Colonic mucosa (tissue), 4 donors: Measurements from ENCODE around the gene TRIM22. TPM values are rescaled to one million over a fixed set of nuclear protein-coding genes. Genes with fewer than 3 reads are reported as not detected.
"Not testable (repeated sequence)": the region's sequence is repeated elsewhere in the genome, so short reads cannot be mapped to it uniquely, and the experiment has no call there.

Experiments used
- DNase-seq: peaks from one replicate; pipeline ENCODE4 v3.0.0-alpha.2; 2020
- H3K27ac ChIP-seq: fragments of 200-600 bp; one replicate; pipeline ENCODE4 v1.8.0; 2021
- H3K27me3 ChIP-seq: fragments of 200-600 bp; one replicate; pipeline ENCODE4 v1.8.0; 2021
- H3K36me3 ChIP-seq: fragments of 200-600 bp; one replicate; pipeline ENCODE4 v1.8.0; 2021
- H3K4me1 ChIP-seq: fragments of 200-600 bp; one replicate; pipeline ENCODE4 v1.8.0; 2021; ENCODE audit warnings: mild to moderate bottlenecking
- H3K4me3 ChIP-seq: fragments of 200-600 bp; one replicate; pipeline ENCODE4 v1.8.0; 2021
- H3K9ac ChIP-seq, 2 donors: one replicate each; pipeline ENCODE4 v1.7.0; 2013; ENCODE audit warnings: control low read depth in 2 of 2, low read depth in 2 of 2, low read length in 2 of 2
- H3K9me3 ChIP-seq: fragments of 200-600 bp; one replicate; pipeline ENCODE4 v1.8.0; 2021
- intact Hi-C: fragments of 100-400 bp; cut with DNase I; formaldehyde crosslinking; loops from one replicate; pipeline ENCODE4 v1.14.1; 2022
- total RNA-seq, 2 donors: library from RNA; stranded (reverse); fragmentation: NEBNext Ultra II Directional in 1 of 2; extraction: Animal tissue kit (Norgen Biotek cat#: 25700) in 1 of 2; gene quantifications; one replicate each; pipeline ENCODE4 v1.2.1, GENCODE V29; 2021
- TF ChIP-seq, protein P1 (sequence below): fragments of 200-600 bp; IDR thresholded peaks from one replicate; pipeline ENCODE4 v1.8.0; 2022; ENCODE audit warnings: antibody characterized with exemption, mild to moderate bottlenecking
- donor health status: healthy.
- donor health status: DM: no; HTN: no; CAD: no.
- donor health status: DM: no; HTN: no; CAD: no.

TRIM22 gene
- total RNA-seq, 2 donors from 2014 or later: 16.6 to 17.7 TPM

- no peaks in the 10 kb centered on the region for H3K4me1 ChIP-seq
- H3K9me3 ChIP-seq: no peaks in the 10 kb centered on the region
- TF ChIP-seq, protein P1, sequence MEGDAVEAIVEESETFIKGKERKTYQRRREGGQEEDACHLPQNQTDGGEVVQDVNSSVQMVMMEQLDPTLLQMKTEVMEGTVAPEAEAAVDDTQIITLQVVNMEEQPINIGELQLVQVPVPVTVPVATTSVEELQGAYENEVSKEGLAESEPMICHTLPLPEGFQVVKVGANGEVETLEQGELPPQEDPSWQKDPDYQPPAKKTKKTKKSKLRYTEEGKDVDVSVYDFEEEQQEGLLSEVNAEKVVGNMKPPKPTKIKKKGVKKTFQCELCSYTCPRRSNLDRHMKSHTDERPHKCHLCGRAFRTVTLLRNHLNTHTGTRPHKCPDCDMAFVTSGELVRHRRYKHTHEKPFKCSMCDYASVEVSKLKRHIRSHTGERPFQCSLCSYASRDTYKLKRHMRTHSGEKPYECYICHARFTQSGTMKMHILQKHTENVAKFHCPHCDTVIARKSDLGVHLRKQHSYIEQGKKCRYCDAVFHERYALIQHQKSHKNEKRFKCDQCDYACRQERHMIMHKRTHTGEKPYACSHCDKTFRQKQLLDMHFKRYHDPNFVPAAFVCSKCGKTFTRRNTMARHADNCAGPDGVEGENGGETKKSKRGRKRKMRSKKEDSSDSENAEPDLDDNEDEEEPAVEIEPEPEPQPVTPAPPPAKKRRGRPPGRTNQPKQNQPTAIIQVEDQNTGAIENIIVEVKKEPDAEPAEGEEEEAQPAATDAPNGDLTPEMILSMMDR: no peak
- H3K4me3 ChIP-seq: no peak overlapping the region
- intact Hi-C loops: no loop called here
- no peaks in the 10 kb centered on the region for H3K36me3 ChIP-seq
- H3K9ac ChIP-seq: no peak overlapping the region
- no peak overlapping the region for H3K27ac ChIP-seq
- no peak for DNase-seq
- H3K27me3 ChIP-seq: no peaks in the 10 kb centered on the region
These were observed 24.1 kb downstream of the TRIM22 start for GRCh38 chr11:5713695-5714094.

DNA sequence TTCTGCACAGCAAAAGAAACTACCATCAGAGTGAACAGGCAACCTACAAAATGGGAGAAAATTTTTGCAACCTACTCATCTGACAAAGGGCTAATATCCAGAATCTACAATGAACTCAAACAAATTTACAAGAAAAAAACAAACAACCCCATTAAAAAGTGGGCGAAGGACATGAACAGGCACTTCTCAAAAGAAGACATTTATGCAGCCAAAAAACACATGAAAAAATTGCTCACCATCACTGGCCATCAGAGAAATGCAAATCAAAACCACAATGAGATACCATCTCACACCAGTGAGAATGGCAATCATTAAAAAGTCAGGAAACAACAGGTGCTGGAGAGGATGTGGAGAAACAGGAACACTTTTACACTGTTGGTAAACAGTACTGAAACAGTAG, 26.9 kb downstream of the TRIM22 start:
- DNase-seq, H3K9me3 ChIP-seq, H3K27ac ChIP-seq, H3K4me3 ChIP-seq, H3K36me3 ChIP-seq, H3K9ac ChIP-seq, intact Hi-C loops, H3K4me1 ChIP-seq, H3K27me3 ChIP-seq: not testable (repeated sequence)

- no peaks in the 10 kb centered on the region for H3K9me3 ChIP-seq
- intact Hi-C loops: no loop called here
These were observed 30.3 kb downstream of the TRIM22 start for GRCh38 chr11:5719703-5720495.

GRCh38 chr11:5722622-5723021, 33.0 kb downstream of the TRIM22 start:
- H3K27ac ChIP-seq: no peak overlapping the region
- H3K4me3 ChIP-seq: no peak overlapping the region
- TF ChIP-seq, protein P1: no peak
- no peaks in the 10 kb centered on the region for H3K9me3 ChIP-seq
- H3K36me3 ChIP-seq: no peaks in the 10 kb centered on the region
- no peaks in the 10 kb centered on the region for H3K27me3 ChIP-seq
- no peaks in the 10 kb centered on the region for H3K4me1 ChIP-seq
- no peak overlapping the region for H3K9ac ChIP-seq
- no peak for DNase-seq
- intact Hi-C loops: no loop called here

More at GRCh38 chr11:5719703-5720495, 30.3 kb downstream of the TRIM22 start:
- H3K27ac ChIP-seq: no peak overlapping the region
- no peak overlapping the region for H3K4me3 ChIP-seq
- H3K9ac ChIP-seq: no peak overlapping the region
- H3K36me3 ChIP-seq: no peaks in the 10 kb centered on the region
- DNase-seq: no peak
- no peaks in the 10 kb centered on the region for H3K27me3 ChIP-seq
- no peaks in the 10 kb centered on the region for H3K4me1 ChIP-seq
- TF ChIP-seq, protein P1: no peak

DNA sequence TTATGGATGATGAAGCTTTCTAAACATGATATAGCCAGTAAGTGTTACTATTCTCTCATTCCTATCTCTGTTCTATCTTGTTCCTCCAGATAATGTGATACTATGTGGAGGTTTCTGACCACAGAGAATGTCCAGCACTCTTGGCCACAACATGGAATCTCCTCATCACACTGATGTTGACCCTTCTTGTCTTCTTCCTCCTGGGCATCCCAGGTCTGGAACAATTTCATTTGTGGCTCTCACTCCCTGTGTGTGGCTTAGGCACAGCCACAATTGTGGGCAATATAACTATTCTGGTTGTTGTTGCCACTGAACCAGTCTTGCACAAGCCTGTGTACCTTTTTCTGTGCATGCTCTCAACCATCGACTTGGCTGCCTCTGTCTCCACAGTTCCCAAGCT, 36.8 kb downstream of the TRIM22 start:
- intact Hi-C loops: no loop called here
- H3K9me3 ChIP-seq: no peaks in the 10 kb centered on the region
- TF ChIP-seq, protein P1: no peak

DNA sequence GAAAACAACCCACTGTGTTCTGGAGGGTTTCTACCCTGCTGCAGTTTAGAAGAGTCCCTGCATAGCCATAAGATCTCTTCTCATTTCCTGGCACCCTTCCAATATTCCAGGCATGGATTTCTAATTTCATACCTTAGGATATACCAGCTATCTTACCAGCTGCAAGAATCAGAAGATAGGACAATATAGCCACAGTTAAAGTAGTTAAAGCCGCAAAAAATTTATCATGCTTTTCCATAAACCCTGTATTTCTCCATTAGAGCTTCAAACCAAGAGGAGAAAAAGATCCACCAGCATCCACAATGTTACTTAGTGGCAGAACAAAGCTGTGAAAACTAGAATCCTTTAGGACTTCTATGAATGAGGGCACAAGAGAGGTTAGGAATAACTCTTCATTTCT, 38.1 kb downstream of the TRIM22 start:
- no peak overlapping the region for H3K9ac ChIP-seq
- H3K9me3 ChIP-seq: no peaks in the 10 kb centered on the region
- no peaks in the 10 kb centered on the region for H3K36me3 ChIP-seq
- H3K4me1 ChIP-seq: no peaks in the 10 kb centered on the region
- no peak overlapping the region for H3K4me3 ChIP-seq
- DNase-seq: no peak
- intact Hi-C loops: no loop called here
- H3K27me3 ChIP-seq: no peaks in the 10 kb centered on the region
- H3K27ac ChIP-seq: no peak overlapping the region
- TF ChIP-seq, protein P1: no peak

More for the DNA sequence above, 36.8 kb downstream of the TRIM22 start:
- no peaks in the 10 kb centered on the region for H3K36me3 ChIP-seq
- no peak for DNase-seq
- no peaks in the 10 kb centered on the region for H3K27me3 ChIP-seq
- no peak overlapping the region for H3K27ac ChIP-seq
- H3K4me3 ChIP-seq: no peak overlapping the region
- H3K4me1 ChIP-seq: no peaks in the 10 kb centered on the region
- no peak overlapping the region for H3K9ac ChIP-seq
